Bronchial epithelial cell (primary cell): ENCODE data around the gene SNX30. TPM values are rescaled to one million over a fixed set of nuclear protein-coding genes. Genes with fewer than 3 reads are reported as not detected.
A peak's percentile ranks its signal among the peaks of the same experiment; 100 is the strongest.

Source experiments
- DNase-seq: peaks from one replicate; pipeline ENCODE4 v3.0.0-alpha.2; 2010; ENCODE audit warnings: low read depth
- FAIRE-seq: peaks from 2 replicates; lab custom pipeline; 2011; peaks lifted over from hg19 to GRCh38; lab: Jason Lieb, UNC
- H3K27me3 ChIP-seq: 2 replicates; pipeline ENCODE4 v1.5.1; 2011; ENCODE audit warnings: low read length; ENCODE audit not compliant: control insufficient read depth, insufficient read depth
- H3K36me3 ChIP-seq: 2 replicates; pipeline ENCODE4 v1.5.1; 2011; ENCODE audit warnings: low read length; ENCODE audit not compliant: control insufficient read depth, insufficient read depth
- H3K4me3 ChIP-seq: 2 replicates; pipeline ENCODE4 v1.5.1; 2011; ENCODE audit warnings: mild to moderate bottlenecking, low read depth, low read length, control low read depth
- total RNA-seq: library from RNA; depleted of rRNA; stranded (reverse); fragments of >200 nt; gene quantifications from 2 replicates; pipeline ENCODE4 v1.2.1, GENCODE V29; 2014
- TF ChIP-seq, protein P1 (sequence below): IDR thresholded peaks from 2 replicates; pipeline ENCODE4 v1.5.1; 2011; ENCODE audit warnings: mild to moderate bottlenecking, moderate library complexity, low read length, control low read depth, inconsistent platforms; ENCODE audit not compliant: insufficient read depth, severe bottlenecking

The SNX30 gene
- total RNA-seq, 1 donor from 2014 or later: 13.2 TPM

- no peak overlapping the region for H3K4me3 ChIP-seq
- TF ChIP-seq, protein P1, sequence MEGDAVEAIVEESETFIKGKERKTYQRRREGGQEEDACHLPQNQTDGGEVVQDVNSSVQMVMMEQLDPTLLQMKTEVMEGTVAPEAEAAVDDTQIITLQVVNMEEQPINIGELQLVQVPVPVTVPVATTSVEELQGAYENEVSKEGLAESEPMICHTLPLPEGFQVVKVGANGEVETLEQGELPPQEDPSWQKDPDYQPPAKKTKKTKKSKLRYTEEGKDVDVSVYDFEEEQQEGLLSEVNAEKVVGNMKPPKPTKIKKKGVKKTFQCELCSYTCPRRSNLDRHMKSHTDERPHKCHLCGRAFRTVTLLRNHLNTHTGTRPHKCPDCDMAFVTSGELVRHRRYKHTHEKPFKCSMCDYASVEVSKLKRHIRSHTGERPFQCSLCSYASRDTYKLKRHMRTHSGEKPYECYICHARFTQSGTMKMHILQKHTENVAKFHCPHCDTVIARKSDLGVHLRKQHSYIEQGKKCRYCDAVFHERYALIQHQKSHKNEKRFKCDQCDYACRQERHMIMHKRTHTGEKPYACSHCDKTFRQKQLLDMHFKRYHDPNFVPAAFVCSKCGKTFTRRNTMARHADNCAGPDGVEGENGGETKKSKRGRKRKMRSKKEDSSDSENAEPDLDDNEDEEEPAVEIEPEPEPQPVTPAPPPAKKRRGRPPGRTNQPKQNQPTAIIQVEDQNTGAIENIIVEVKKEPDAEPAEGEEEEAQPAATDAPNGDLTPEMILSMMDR: no peak
- peaks cover 5% of the 10 kb centered on the region for H3K27me3 ChIP-seq
- no peak for DNase-seq
- no peaks in the 10 kb centered on the region for H3K36me3 ChIP-seq
- peak; percentile 68 for FAIRE-seq
Measured at GRCh38 chr9:112886351-112886750, 135.8 kb downstream of the SNX30 start.

DNA sequence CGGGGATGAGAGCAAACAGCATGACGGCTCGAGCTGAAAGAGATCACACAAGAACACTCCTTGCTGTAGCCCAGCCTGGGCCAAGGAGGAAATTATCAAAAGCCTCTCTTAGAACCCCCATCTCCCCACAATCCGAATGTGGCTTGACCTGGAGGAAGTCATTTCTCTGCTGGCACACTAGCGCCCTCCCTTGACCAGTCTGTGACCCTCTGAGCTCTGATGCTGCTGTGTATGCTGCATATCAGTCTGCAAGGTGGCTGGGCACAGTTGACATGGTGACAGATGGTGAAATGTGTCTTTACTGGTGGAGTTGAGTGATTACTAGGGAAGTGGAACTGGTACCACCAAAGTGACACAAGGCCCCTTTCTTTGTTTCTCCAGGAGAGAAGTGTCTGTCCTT lies 136.8 kb downstream of the SNX30 start:
- TF ChIP-seq, protein P1: no peak
- FAIRE-seq (no peak), DNase-seq (no peak)
- Histone ChIP-seq H3K36me3 (no peaks in the 10 kb centered on the region), H3K27me3 (peaks cover 5% of the 10 kb centered on the region), H3K4me3 (no peak overlapping the region)

DNA sequence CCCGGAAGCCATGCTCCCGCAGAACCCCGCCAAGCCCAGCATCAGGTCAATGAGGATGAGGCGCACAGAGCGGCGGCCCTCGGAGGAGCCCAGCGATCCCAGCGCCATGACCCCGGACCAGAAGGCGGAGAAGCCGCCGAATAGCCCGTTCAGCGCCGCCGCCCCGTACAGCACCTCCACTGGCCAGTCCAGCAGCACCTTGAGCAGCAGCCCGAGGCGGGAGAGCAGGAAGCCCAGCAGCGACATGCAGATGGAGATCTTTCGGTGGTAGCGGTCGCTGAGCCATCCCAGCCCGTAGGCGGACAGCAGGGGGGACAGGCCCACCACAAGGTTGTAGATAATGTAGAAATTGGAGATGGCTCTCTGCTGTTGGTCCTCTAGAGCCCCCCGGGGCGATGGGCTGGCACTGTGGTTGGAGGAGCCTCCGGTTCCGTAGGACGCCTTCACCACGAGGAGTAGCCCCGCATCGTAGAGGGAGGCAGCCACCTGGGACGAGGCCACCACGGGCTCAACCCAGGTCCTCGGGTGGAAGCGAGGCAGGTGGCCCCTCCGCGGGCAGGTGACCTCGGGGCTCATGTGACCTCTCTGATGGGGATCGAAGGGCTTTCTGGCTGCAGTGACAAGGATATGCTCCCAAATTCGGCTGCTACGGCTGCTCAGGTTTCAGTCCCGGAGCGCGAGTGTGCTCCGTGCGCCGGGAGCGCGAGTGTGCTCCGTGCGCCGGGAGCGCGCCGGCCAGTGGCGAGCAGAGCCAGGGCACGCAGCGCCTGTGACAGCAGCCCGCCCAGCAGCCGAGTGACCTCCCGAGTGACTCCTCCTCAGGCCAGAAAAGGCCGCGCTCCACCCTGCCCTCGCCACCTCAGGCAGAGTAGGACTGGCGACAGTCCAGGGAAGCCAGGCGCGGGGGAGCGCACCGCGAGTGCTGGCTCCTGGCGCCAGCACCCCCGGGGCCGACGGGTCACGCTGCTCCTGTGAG lies 139.8 kb downstream of the SNX30 start, which contains the start of gene SLC46A2:
TSS of gene SLC46A2 (minus strand) at position 771 of the 976 bp plus-strand sequence. CDS start at position 576, 195 bp downstream.
- TF ChIP-seq, protein P1: no peak
- peak within 1 kb of the TSS; percentile 16 for H3K4me3 ChIP-seq
- H3K27me3 ChIP-seq: peaks cover 5% of the 10 kb centered on the region
- DNase-seq (no peak), FAIRE-seq (no peak)
- no peaks in the 10 kb centered on the region for H3K36me3 ChIP-seq

DNA sequence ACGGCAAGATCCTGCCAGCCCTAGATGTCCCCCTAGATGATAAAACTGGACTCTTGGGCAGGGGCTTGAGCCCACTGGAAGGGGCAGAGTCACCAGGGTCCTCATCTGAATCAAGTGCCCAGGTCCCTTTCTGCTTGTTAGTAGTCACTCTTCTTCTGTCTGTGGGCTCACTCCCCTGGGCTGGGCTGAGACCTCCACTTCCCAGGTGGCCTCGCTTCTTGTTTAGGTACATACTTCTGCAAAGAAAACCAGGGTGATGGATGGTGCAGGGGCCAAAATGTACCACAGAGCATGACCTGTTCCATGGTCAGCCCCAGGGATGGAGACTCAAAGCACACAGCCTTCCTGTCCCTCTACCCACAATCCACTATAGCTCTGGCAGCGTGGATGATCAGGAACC lies 141.0 kb downstream of the SNX30 start:
- TF ChIP-seq, protein P1: no peak
- H3K27me3 ChIP-seq: peaks cover 5% of the 10 kb centered on the region
- DNase-seq (no peak), FAIRE-seq (no peak)
- no peak overlapping the region for H3K4me3 ChIP-seq
- H3K36me3 ChIP-seq: no peaks in the 10 kb centered on the region

GRCh38 chr9:112892981-112893380 lies 142.4 kb downstream of the SNX30 start:
- no peak for DNase-seq
- TF ChIP-seq, protein P1: no peak
- Histone ChIP-seq H3K36me3 (no peaks in the 10 kb centered on the region), H3K4me3 (no peak overlapping the region), H3K27me3 (peaks cover 5% of the 10 kb centered on the region)
- no peak for FAIRE-seq
